Effector CD8-positive, alpha-beta T cell (primary cell): ENCODE data around the gene RNF123.

Source experiments
- DNase-seq: peaks from one replicate; lab custom pipeline; 2025; lab: John Stamatoyannopoulos, UW

Gene RNF123

DNA sequence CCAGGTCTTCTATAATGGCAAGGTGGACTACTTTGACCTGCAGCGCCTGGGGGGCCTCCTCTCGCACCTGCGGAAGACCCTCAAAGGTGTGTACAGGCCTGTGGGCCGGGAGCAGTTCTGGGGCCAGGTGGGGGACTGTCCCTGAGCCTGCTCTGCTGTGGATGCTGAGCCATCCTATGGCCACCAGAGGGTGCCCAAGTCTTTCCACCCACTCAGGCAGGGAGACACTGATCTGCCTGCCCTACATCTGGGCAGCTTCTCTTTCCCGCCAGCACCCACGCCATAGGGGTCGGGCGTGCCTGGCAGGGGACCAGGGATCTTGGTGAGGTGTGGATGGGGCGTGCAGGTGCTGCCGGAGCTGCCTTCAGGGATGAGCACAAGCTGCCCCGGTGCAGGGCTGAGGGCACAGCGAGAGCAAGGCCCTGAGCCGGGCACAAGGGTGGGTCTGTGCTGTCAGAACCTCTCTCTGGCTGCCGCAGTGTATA is 14.1 kb downstream of the RNF123 start:
- DNase-seq: peak; percentile 42

DNA sequence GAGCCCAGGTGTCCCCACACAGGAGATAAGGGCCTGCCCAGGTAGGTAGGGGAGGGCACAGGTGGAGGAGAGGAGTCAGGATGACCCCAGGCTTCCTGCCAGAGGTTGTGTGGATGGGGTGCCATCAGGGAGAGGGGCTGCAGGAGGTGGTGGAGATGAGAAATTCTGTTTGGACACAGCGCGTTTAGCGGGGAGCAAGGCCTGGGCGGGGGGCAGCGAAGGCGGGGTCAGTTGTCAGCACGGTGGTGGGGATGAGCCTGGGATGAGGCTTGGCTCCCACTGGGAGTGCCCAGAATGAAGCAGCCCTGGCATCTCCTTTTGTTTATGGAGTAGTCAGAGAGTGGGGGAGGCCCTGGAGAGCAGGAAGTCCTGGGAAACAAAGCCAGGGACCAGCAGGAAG is 14.6 kb downstream of the RNF123 start:
- DNase-seq: no peak

DNA sequence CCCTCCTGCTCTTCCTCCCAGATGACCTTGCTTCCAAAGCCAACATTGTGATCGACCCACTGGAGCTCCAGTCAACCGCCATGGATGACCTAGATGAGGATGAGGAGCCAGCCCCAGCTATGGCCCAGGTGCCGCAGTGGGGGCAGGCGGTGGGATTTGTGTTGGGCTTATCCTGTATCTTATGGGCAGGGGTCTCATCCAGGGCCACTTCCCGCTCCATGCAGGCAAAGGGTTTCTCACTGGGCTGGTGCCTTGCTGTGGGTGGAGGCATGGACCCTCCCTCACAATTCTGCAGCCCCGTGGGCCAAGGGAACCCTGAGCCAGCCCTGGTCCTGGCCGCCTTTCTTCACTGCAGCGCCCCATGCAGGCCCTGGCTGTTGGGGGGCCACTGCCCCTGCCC is 15.3 kb downstream of the RNF123 start:
- DNase-seq: no peak

DNA sequence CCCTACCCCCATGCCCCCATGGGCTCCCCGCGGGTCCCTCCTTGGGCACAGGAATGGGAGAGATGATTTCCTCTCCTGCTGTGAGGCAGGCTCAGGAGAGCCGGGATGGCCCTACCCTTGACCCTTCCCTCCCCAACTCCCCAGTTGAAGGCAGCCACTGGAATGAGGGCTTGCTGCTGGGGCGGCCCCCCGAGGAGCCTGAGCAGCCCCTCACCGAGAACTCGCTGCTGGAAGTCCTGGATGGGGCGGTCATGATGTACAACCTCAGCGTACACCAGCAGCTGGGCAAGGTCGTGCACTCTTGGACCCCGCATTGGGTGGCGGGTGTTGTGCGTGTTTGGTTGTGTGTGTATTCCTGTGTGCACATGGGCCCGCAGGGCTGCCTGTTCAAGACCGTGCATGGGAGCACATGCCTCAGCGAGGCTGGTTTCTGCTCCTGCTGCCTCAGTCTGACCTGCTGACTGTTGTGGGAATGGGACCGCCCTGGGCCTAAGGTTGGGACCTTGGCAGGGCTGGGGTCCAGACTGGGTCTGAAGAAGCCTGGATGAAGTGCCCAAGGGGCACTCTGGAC is 16.1 kb downstream of the RNF123 start:
- DNase-seq: no peak

DNA sequence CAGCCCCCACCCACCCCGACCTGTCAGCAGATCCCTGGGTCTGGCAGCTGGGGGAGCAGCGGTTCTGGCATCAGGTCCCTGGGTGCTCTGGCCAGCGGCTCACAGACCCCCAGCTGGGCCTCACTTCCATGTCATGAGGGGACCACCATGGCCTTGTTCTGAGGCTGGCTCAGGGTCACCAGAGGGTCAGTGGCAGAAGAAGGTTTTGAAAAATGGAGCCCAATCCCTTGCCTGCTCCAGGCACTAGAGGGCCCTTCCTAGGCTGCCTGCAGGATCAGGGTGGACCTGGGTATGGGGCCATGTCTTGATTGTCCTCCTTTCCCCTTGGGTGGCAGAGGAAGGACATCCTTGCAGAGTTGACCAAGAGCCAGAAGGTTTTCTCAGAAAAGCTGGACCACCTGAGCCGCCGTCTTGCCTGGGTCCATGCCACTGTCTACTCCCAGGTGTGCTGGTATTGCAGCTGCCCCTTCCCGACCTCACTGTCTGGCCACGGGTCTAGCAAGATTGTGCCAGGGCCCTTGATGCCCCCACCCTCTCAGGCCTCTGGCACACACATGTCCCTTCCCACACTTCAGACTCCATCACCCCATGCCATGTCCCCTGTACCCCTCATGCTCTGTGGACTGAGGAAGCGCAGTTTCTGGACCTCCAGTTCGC is 17.2 kb downstream of the RNF123 start:
- DNase-seq: no peak

DNA sequence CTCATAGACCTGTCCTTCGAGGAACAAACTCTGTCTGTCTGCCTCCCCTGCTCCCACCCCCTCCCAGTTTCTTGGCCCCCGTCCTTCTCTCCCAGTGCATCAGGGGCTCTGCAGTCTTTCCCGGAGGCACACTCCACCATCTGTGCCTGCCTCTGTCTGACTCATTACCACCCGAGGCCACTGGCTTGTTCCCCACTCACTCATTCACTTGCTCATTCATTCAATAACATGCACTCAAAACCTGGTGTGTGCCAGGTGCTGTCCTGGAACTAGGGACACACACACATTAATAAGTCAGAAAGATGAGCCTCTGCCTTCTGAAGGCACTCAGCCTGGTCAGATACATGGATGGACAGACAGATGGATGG is 17.7 kb downstream of the RNF123 start:
- no peak for DNase-seq

DNA sequence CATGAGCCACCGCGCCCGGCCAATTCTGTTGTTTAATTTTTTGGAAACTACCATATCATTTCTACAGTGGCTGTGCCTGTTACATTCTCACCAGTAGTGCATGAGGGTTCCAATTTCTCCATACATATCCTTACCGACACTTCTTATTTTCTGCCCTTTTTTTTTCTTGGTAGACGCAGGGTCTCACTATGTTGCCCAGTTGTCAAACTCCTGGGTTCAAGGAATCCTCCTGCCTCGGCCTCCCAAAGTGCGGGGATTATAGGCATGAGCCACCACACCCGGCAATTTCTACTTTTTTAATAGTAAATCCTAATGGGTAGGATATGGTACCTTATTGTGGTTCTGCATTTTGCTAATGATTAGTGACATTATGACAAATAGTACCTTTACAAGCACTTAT is 20.5 kb downstream of the RNF123 start:
- no peak for DNase-seq

DNA sequence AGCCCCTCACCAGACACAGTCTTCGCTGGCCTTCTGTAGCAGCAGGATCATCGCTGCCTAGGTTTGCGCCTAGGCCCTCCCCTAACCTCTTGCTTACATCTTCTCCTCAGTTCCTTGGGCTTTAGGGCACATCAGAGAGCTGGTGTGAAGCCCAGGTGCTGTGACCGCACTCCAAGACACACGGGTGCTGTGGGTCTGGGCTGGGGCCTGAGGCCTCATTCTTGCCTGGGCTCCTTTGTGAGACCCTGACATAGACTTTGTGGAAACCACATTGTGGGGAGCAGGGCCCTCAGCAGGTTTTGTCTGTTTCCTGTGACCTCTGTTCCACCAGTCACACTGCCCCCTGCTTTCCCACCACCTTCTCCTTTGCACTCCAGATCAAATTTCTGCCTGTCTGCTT is 22.1 kb downstream of the RNF123 start:
- DNase-seq: no peak

DNA sequence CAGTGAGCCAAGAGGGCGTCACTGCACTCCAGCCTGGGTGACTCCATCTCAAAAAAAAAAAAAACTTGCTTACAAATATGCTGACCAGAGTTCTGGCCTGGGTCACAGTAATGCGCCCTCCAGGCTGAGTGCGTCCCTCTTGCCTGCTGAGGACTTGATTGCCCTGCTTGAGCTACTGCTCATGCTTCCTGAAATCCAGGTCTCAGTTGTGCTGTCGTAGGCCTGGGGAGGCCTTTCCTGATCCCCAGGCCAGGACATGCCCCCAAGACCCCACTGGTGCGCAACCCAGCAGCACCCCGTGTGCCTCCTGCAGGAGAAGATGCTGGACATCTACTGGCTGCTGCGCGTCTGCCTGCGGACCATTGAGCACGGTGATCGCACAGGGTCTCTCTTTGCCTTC is 22.8 kb downstream of the RNF123 start:
- no peak for DNase-seq

DNA sequence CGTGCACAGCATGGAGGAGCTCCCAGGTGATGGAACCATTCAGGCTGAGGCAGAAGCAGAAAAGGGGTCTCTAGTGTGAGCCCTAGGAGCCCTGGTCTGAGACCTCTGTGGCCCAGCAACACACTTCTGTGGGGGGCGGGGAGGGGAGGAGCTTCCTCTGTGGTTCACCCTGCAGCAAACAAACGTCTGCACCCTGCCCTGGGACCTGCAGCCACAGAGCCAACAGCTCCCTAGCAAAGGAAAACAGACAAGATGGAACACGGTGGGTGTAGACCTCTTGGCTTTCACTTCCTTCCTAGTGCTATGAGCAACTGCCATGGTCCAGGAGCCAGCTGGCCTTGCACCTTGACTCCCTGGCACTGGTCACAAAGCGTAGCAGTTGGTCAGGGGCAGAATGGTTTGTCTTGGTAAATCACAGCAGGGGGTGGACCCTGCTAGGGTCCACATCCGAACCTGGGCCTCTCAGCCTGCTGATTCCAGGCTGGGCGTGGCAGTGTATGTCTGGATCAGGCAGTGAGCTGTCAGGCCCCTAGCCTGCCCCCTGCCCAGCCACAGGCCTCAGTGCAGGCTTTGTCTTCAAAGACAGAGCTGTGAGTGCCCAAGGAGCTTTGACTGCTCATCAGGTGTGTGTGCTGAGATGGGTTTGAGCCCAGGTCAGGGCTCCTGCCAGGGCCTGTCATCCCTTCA is 23.4 kb downstream of the RNF123 start:
- DNase-seq: no peak

DNA sequence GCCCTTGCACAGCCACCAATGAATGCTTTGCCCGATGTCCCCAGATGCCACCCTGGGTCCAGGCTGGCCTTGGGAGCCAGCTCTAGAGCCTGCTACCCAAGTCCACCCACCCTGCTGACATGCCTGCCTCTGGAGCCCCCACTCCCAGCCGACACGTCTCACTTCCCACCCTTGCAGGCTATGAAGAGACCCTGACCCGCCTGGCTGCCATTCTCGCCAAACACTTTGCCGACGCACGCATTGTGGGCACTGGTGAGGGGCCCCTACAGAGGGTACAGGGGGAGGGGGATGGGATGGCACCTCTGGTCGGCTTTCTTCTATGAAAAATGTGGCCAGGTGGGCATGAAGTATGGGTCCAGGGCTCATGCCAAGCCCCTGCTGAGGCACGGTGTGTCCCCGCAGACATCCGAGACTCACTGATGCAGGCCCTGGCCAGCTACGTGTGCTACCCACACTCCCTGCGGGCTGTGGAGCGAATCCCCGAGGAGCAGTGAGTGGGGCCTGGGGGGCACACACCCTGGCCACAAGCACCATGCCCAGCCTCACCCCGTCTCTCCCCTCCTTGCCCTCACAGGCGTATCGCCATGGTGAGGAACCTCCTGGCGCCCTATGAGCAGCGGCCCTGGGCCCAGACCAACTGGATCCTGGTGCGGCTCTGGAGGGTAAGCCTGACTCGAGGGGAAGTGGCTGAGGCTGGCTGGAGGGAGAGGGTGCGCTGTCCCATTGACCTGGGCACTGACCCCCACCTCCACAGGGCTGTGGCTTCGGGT is 24.2 kb downstream of the RNF123 start:
- no peak for DNase-seq

DNA sequence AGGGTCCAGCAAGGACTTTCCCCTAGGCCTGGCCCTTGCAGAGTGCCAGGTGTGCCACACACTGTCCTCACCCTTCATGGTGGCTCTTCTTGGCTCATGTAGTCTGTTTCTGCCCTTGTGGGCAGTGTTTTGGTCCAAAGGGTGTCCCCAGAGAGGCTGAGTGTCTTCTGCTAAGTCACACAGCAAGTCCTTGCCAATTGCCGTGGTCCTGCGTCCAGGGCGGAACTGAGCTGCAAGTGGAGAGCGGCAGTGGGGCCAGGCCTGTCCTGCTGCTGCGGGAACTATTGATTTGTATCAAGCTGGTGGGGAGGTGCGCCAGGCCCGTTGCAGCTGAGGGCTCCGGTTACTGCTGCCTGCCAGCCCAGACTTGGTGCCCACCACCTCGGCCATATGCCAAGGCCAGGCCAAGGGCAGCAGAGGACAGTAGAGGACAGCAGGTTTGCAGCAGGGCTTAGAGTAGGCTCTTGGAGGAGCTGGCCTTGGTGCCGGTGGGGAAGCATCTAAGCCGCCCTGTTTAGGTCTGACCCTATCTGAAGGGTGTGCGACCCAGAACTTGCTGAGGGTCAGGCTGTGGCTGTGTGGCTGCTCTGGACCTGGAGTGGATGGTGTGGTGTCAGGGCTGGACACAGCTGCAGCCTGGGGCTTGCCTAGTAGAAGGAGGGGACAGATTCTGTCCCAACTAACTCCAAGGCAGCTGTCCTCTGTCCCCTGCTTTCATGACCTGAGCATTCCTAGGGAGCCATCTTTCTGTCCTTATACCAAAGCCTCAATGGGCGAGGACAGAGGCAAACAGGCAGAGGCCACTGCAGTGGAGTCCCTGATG is 25.6 kb downstream of the RNF123 start:
- DNase-seq: no peak

DNA sequence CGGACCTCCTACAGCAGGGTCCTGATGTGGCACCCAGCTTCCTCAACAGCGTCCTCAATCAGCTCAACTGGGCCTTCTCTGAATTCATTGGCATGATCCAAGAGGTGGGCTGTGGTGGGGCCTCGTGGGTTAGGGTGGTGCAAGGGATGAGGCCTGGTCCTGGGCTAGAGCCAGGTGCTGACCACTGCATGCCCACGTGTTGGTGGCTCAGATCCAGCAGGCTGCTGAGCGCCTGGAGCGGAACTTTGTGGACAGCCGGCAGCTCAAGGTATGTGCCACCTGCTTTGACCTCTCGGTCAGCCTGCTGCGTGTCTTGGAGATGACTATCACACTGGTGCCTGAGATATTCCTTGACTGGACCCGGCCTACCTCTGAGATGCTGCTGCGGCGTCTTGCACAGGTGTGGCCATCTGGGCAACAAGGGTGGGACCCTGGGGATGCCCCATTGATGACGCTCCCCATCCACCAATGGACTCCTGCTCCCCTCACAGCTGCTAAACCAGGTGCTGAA is 26.3 kb downstream of the RNF123 start:
- DNase-seq: no peak

DNA sequence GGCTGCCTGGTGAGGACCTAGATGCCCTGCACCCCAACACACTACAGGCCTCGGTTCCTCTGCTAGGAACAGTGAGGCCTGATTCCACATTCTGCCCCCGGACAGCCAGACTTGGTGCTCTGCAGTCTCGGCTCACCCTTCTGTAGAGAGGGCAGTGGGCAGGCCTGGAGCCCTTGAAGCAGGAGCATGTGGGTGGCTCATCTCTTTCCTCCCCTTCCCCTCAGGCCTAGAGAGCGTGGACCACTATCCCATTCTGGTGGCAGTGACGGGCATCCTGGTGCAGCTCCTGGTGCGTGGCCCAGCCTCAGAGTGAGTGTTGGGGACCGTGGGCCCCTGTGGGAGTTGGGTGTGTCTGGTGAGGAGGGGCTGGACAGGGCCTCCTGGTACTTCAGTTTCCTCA is 26.8 kb downstream of the RNF123 start:
- no peak for DNase-seq

DNA sequence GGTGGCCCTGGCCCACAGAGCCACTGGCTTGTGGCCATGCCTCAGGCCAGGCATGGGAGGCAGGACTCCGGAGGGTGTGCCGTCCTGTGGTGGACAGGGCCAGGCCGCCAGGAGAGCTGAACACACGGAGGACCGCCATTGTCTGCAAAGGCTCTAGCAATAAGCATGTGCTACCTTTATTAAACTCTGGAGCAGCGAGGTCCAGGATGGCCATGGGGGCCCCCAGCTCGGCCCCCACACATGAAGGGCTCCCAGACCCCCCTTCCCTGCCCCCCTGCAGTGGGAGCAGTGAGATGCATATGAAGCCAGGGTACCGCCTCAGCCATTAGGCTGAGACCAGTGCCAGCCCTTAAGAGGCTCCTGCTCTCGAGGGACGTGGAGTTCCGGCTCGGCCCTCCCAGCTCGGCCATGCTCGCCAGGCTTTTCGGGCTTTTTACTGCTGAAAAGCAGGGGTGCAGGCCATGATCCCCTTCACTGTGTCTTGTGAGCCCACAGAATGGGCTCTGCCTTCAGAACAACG is 27.4 kb downstream of the RNF123 start:
- no peak for DNase-seq

DNA sequence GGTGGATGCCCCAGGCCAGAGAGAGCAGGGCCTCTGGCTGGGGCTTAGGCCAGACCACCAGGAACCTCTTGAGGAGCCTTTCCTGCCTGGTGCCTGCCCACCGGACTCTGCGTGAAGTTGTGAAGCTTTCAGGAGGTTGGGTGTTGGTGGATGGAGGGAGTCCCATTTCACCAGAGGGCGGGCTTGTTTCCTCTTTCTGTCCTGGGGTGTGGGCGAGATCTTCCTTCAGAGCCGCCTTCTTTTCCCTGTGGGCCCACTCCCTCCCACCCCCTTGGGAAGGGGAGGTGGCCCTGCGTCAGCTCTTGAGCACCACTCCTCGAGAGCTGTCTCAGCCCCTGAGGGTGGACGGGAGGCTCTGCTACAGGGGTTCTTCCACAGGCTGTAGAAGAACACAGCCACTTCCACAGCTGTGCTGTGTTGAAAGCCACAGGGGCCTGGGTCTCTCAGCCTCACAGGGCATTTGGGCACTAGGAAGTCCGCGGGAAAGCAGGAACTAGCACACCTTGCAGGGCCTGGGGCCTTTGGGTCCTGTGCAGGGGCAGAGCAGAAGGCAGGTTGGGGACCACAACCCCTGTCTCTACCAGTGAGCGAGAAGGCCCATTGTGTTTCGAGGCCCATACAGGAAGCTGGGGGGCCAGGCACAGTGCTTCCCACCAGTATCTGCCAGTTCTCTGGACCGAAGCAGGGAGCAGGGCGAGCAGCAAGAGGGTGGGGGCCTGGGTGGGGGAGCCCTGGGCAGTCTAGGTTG is 28.0 kb downstream of the RNF123 start:
- no peak for DNase-seq

DNA sequence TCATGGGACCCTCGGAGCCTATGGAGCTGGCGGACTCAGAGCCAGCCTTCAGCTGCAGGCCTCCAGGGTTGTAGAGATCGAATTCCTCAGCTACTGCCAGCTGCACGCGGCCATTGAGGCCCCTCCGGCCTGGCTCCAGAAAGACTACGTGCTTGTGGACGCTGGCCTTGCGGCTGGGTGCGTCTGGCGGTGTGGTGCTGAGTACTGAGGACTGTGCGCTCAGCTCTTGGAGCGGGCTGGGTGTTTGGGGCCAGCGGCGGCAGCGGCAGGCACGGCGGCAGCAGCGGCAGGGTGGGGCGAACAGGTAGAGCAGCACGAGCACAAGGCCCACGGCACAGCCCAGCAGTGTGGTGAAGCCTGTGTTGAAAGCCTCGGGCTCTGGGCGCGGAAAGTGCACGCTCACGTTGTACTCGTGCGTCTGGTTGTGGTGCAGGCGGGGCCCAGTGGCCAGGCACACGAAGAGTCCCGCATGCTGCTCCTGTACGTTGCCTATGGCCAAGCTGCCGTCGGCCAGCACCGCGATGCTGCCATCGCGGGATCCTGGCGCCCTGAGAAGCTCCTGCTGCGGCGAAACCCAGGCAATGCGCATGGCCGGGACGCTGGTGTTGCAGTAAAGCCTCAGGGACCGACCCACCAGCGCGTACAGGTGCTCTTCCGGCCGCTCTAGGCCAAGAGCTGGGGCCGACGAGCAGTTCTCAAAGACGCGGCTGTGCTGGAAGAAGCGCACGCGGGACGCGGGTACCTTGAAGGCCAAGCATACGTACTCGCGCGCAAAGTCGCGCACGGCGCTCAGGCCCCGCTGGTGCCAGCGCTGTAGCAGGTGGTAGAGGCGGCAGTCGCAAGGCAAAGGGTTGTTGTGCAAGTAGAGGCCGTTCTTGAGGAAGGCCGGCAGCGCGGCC is 28.9 kb downstream of the RNF123 start:
- no peak for DNase-seq

DNA sequence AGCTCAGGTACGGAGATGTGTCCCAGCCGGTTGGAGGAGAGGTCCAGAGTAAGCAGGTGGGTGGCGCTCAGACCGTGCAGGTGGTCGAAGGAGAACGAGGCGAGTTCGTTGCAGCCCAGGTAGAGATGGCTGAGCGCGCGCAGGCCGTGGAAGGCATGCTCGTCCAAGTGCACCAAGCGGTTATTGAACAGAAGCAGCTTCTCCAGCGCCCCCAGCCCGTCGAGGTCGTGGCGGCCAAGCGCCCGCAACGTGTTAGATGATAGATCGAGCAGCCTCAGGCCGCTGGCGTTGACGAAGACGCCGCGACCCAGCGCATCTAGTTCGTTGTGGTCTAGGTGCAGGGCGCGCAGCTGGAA is 29.5 kb downstream of the RNF123 start:
- DNase-seq: no peak

DNA sequence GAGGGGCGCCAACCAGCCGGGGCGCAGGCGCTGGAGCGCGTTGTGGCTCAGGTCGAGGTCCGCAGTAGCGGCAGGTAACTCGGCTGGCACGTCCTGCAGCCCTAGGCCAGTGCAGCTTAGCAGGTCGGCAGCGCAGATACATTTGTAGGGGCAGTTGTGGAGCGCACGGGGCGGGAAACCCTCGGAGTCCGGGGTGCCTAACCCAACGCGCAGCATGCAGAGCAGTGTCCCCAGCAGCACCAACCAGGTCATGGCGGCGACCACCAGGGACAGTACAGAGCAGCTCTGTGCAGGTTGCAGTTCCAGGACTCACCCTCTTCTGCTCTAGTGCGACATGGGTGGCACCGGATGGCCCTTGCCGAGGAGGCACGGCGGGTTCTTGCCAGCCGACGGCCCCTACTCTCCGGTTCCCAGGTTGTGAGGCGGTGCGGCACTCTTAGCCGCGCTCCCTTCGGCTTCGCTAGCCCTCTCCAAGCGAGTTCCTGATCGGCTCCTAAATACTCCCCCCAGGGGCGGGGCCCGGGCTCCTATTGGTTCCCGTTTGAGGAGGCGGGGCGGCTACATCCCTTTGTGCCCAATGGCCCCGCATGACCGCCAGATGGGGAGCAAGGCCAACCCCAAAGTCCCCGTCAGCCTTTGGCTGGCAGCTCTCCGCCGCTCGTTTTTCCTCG is 30.0 kb downstream of the RNF123 start, which contains the start of gene AMIGO3:
Gene AMIGO3 (minus strand): TSS at position 471 of the 671 bp plus-strand sequence. CDS start 219 bp downstream, at position 252.
- DNase-seq: peak; percentile 87
